SK-N-SH (cell line): ENCODE results near the gene BBLN. TPM values are rescaled to one million over a fixed set of nuclear protein-coding genes. Genes with fewer than 3 reads are reported as not detected.

Experiments
- CTCF ChIA-PET: fragments of 300-600, 350-600 bp; formaldehyde crosslinking; extraction: SDS; loops from one replicate; lab custom pipeline; 2021; lab: Yijun Ruan, JAX
- POLR2A ChIA-PET: fragments of 350-600 bp; sonication (Branson Sonifier 250); formaldehyde crosslinking; extraction: SDS; loops from one replicate; lab custom pipeline; 2020; ENCODE audit warnings: antibody characterized with exemption, inconsistent platforms; lab: Yijun Ruan, JAX
- DNase-seq: peaks from one replicate; pipeline ENCODE4 v3.0.0; 2012
- H2AFZ ChIP-seq: fragments of 200-600 bp; sonication (generic); 2 replicates; pipeline ENCODE4 v1.8.1; 2016; ENCODE audit warnings: antibody characterized with exemption, mild to moderate bottlenecking, low read depth
- H3F3A ChIP-seq: fragments of 200-600 bp; sonication (generic); replicated peaks from 2 replicates; pipeline ENCODE3; 2016; ENCODE audit warnings: antibody characterized with exemption, mild to moderate bottlenecking; ENCODE audit not compliant: insufficient read depth
- H3K27ac ChIP-seq, 2 experiments: fragments of 200-500 bp in 1 of 2; fragments of 200-600 bp in 1 of 2; sonication (Bioruptor generic) in 1 of 2; sonication (generic), shearing (Covaris generic) in 1 of 2; 2 replicates each; pipeline versions ENCODE4 v1.5.1 to v1.6.1; 2014 to 2016; ENCODE audit warnings: low read depth in 2 of 2, inconsistent platforms in 1 of 2, low read length in 1 of 2, mild to moderate bottlenecking in 1 of 2, mixed read lengths in 1 of 2
- H3K27me3 ChIP-seq: fragments of 200-600 bp; sonication (generic), shearing (Covaris generic); 2 replicates; pipeline ENCODE4 v1.6.1; 2016; ENCODE audit warnings: mixed run types; ENCODE audit not compliant: insufficient read depth
- H3K36me3 ChIP-seq, 2 experiments: fragments of 200-500 bp in 1 of 2; fragments of 200-600 bp in 1 of 2; sonication (Bioruptor generic) in 1 of 2; sonication (generic) in 1 of 2; replicated peaks in 1 of 2; 2 replicates each; pipeline versions ENCODE3 to v1.5.1; 2014 to 2016; ENCODE audit warnings: low read length in 1 of 2, mild to moderate bottlenecking in 1 of 2; ENCODE audit not compliant: insufficient read depth in 2 of 2, control insufficient read depth in 1 of 2
- H3K4me1 ChIP-seq, 2 experiments: fragments of 200-500 bp in 1 of 2; fragments of 200-600 bp in 1 of 2; sonication (Bioruptor generic) in 1 of 2; sonication (generic), shearing (Covaris generic) in 1 of 2; 2 replicates each; pipeline versions ENCODE4 v1.5.1 to v1.6.1; 2014 to 2016; ENCODE audit warnings: low read depth in 1 of 2, low read length in 1 of 2, mixed run types in 1 of 2; ENCODE audit not compliant: insufficient read depth in 2 of 2, control insufficient read depth in 1 of 2
- H3K4me2 ChIP-seq: fragments of 200-600 bp; sonication (generic), shearing (Covaris generic); 2 replicates; pipeline ENCODE4 v1.6.1; 2017; ENCODE audit warnings: mixed run types
- H3K4me3 ChIP-seq, 2 experiments: fragments of 200-500 bp in 1 of 2; fragments of 200-600 bp in 1 of 2; sonication (Bioruptor generic) in 1 of 2; sonication (generic), shearing (Covaris generic) in 1 of 2; 2 replicates each; pipeline versions ENCODE4 v1.5.1 to v1.8.1; 2014 to 2016; ENCODE audit warnings: low read depth in 2 of 2, inconsistent platforms in 1 of 2, low read length in 1 of 2, mild to moderate bottlenecking in 1 of 2, mixed read lengths in 1 of 2, moderate library complexity in 1 of 2
- H3K79me2 ChIP-seq: fragments of 200-600 bp; sonication (generic); 2 replicates; pipeline ENCODE4 v1.8.1; 2017; ENCODE audit warnings: mild to moderate bottlenecking; ENCODE audit not compliant: insufficient read depth
- H3K9ac ChIP-seq: fragments of 200-600 bp; sonication (generic); 2 replicates; pipeline ENCODE4 v1.6.1; 2017; ENCODE audit warnings: mixed run types
- H3K9me2 ChIP-seq: fragments of 200-600 bp; sonication (generic); 2 replicates; pipeline ENCODE4 v1.6.1; 2017; ENCODE audit warnings: mixed run types
- H3K9me3 ChIP-seq: fragments of 200-600 bp; sonication (generic); 2 replicates; pipeline ENCODE4 v1.6.1; 2017; ENCODE audit warnings: mixed run types, mild to moderate bottlenecking, moderate library complexity
- H4K20me1 ChIP-seq: fragments of 200-600 bp; sonication (generic); 2 replicates; pipeline ENCODE4 v1.6.1; 2017; ENCODE audit warnings: mild to moderate bottlenecking, mixed run types; ENCODE audit not compliant: insufficient read depth
- CHD2 ChIP-seq: fragments of 150-350 bp; IDR thresholded peaks from 2 replicates; pipeline ENCODE4 v1.6.1; 2018; ENCODE audit warnings: low read length; ENCODE audit not compliant: partially characterized antibody
- EZH2phosphoT487 ChIP-seq: fragments of 200-600 bp; sonication (generic); IDR thresholded peaks from 2 replicates; pipeline ENCODE4 v1.6.1; 2017; ENCODE audit warnings: low read depth, mixed run types, mild to moderate bottlenecking, antibody characterized with exemption, moderate library complexity, borderline replicate concordance
- GATA2 ChIP-seq: sonication (generic); formaldehyde crosslinking; IDR thresholded peaks from 2 replicates; pipeline ENCODE4 v1.5.0; 2020; ENCODE audit warnings: mild to moderate bottlenecking, missing genetic modification reagents
- IRF3 ChIP-seq: fragments of 150-350 bp; IDR thresholded peaks from 2 replicates; pipeline ENCODE4 v1.6.1; 2016; ENCODE audit warnings: mild to moderate bottlenecking, low read depth, low read length
- JUND ChIP-seq: IDR thresholded peaks from 2 replicates; pipeline ENCODE4 v1.4.0; 2012
- NRF1 ChIP-seq: IDR thresholded peaks from 2 replicates; pipeline ENCODE4 v1.6.1; 2012; ENCODE audit warnings: low read depth, mild to moderate bottlenecking, low read length
- POLR2AphosphoS5 ChIP-seq: IDR thresholded peaks from 2 replicates; pipeline ENCODE4 v1.6.1; 2012; ENCODE audit warnings: low read depth, low read length
- REST ChIP-seq: IDR thresholded peaks from 2 replicates; pipeline ENCODE4 v1.6.1; 2012; ENCODE audit warnings: mild to moderate bottlenecking, low read depth, low read length, moderate library complexity
- SIN3A ChIP-seq: IDR thresholded peaks from 2 replicates; pipeline ENCODE4 v1.6.1; 2012; ENCODE audit warnings: low read depth, mild to moderate bottlenecking, low read length, moderate library complexity, borderline replicate concordance
- USF2 ChIP-seq: fragments of 150-350 bp; IDR thresholded peaks from 2 replicates; pipeline ENCODE4 v1.6.1; 2017; ENCODE audit warnings: antibody characterized with exemption, low read length, low read depth, borderline replicate concordance
- WGBS: methylation state at CpG from one replicate; pipeline ENCODE4 v1.1.6; 2017; ENCODE audit warnings: low lambda C conversion rate; 5-methylcytosine and 5-hydroxymethylcytosine counted together
- polyA plus RNA-seq, 3 experiments: library from polyadenylated mRNA; depleted of rRNA; stranded (reverse); fragments of >200 nt; gene quantifications; 2 replicates each; pipeline ENCODE4 v1.2.3, GENCODE V29; 2012

The BBLN gene
- polyA plus RNA-seq, 1 of the 3 experiments (the other 2 are of a cell fraction), result 109 TPM

- no peaks in the 10 kb centered on the region for H3K9me2 ChIP-seq
- H3K27me3 ChIP-seq, result no peaks in the 10 kb centered on the region
- H2AFZ ChIP-seq, result no peak overlapping the region
- H3F3A ChIP-seq, result peaks cover 15% of the 10 kb centered on the region
- ChIA-PET CTCF (interaction anchor here (1.0 kb wide), 1 partner anchor 52 kb away, joined by 5 read pairs; no protein-coding TSS in a partner anchor), POLR2A (no interaction called here)
- no peaks in the 10 kb centered on the region; a peak in 1 of 4 replicates for H3K4me1 ChIP-seq
- H3K9ac ChIP-seq, result no peak overlapping the region
- TF ChIP-seq EZH2phosphoT487, result no peak
- 73% methylated on average over 4 of the region's 8 CpGs for WGBS
- H3K4me2 ChIP-seq, result no peak overlapping the region
- H3K4me3 ChIP-seq, result no peak overlapping the region
- H3K27ac ChIP-seq, result no peak overlapping the region
- DNase-seq, result no peak
- H3K9me3 ChIP-seq, result no peaks in the 10 kb centered on the region
- peaks cover 18 to 47% of the 10 kb centered on the region in 2 experiments for H3K36me3 ChIP-seq
- no peaks in the 10 kb centered on the region; the same call in 1 of the 2 replicates for H3K79me2 ChIP-seq
- H4K20me1 ChIP-seq, result no peaks in the 10 kb centered on the region
Measured at GRCh38 chr9:128169925-128170324, 9.9 kb downstream of the BBLN start.

- ChIA-PET POLR2A (interaction anchor here (1.2 kb wide), 1 partner anchor 14 kb away, joined by 3 read pairs; the partner anchor contains the start of gene BBLN), CTCF (interaction anchor here (1.1 to 3.7 kb wide), 3 partner anchors 13 to 67 kb away, joined by 3 to 18 read pairs (median 3); partner anchors contain the start of gene CIZ1)
- H3F3A ChIP-seq, result peaks cover 18% of the 10 kb centered on the region
- H3K9ac ChIP-seq, result no peak overlapping the region
- no peaks in the 10 kb centered on the region; the same call in 1 of the 2 replicates for H3K79me2 ChIP-seq
- peaks cover 3 to 5% of the 10 kb centered on the region in 2 experiments; a peak in 2 of 4 replicates for H3K4me1 ChIP-seq
- H3K9me3 ChIP-seq, result no peaks in the 10 kb centered on the region
- no peaks in the 10 kb centered on the region for H3K9me2 ChIP-seq
- no peak overlapping the region for H3K4me2 ChIP-seq
- H3K36me3 ChIP-seq, result peaks cover 24 to 47% of the 10 kb centered on the region in 2 experiments
- H3K27me3 ChIP-seq, result no peaks in the 10 kb centered on the region
- DNase-seq, result no peak
- H3K4me3 ChIP-seq, result no peak overlapping the region
- H2AFZ ChIP-seq, result no peak overlapping the region
- TF ChIP-seq USF2 (no peak), REST (no peak), NRF1 (no peak), EZH2phosphoT487 (no peak), JUND (no peak), CHD2 (no peak), GATA2 (CRISPR knock-in tag) (no peak), SIN3A (no peak), POLR2AphosphoS5 (no peak), IRF3 (no peak)
- no peaks in the 10 kb centered on the region for H4K20me1 ChIP-seq
- WGBS, result 86% methylated on average over 4 of the region's 4 CpGs
- peak overlapping the region in 1 of 2 experiments; percentile 31; a peak in 2 of 4 replicates for H3K27ac ChIP-seq
Measured at GRCh38 chr9:128174062-128174461, 14.0 kb downstream of the BBLN start.
